ENCODE measurements around the gene LRRC14B. TPM values are rescaled to one million over a fixed set of nuclear protein-coding genes. Genes with fewer than 3 reads are reported as not detected.

The LRRC14B gene
- total and polyA plus RNA-seq, 2 of the 13 experiments (the other 11 are each of a cell fraction or from before 2014, with no cell fraction given), result not detected

DNA sequence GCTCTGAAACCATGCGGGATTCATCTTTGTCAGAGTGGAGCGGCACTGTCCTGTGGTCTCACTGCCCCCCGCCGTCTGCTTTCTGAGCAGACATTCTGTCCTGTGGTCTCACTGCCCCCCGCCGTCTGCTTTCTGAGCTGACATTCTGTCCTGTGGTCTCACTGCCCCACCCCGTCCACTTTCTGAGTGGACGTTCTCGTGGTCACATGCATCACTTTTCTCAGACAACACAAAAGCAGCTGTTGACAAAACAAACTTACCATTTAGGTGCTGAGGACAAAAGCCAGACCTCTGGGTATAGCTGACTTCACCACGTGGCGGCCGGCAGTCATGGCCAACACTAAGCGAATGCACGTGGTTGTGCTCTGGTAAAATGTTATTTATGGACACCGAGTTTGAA, 2.8 kb downstream of the LRRC14B start:
- no peak for FAIRE-seq
- POLR2A ChIA-PET, result no interaction called here
- H3K4me1 ChIP-seq (ENCODE audit: insufficient read depth, low read length), result peaks cover 13% of the 10 kb centered on the region
- H3K9me3 ChIP-seq (ENCODE audit: low read length), result no peaks in the 10 kb centered on the region
- 80% methylated on average over 15 of the region's 15 CpGs for WGBS (ENCODE audit: low lambda C conversion rate)
- no peak overlapping the region for H2AFZ ChIP-seq (ENCODE audit: low read length)
- intact Hi-C loops (cut with micrococcal nuclease; ENCODE audit: unreplicated experiment) (no loop called here), in situ Hi-C loops (cut with HindIII; ENCODE audit: extremely low pct_ligation_motif_present, low pct_unique_long_range_greater_than_20kb) (no loop called here)
- H3K79me2 ChIP-seq (ENCODE audit: insufficient read depth, low read length), result no peaks in the 10 kb centered on the region
- no peak for ATAC-seq
- DNase-seq (ENCODE audit: low spot score), result no peak
- H3K9ac ChIP-seq (ENCODE audit: insufficient read depth, low read depth, low read length), result no peak overlapping the region
- no peak overlapping the region for H3K4me2 ChIP-seq (ENCODE audit: low read depth, low read length)
- H3K36me3 ChIP-seq (replicated peaks in 1 of 2; ENCODE audit: control insufficient read depth in 1 of 2, insufficient read depth in 2 of 2, low read length in 2 of 2), result 0 out of 5 replicates have a peak, but pooled peaks cover 0 to 3% of the 10 kb centered on the region in 2 experiments
- no TSS peak for BruUV-seq (replicated peaks)
- H4K20me1 ChIP-seq (ENCODE audit: insufficient read depth, low read length), result no peaks in the 10 kb centered on the region
- H3K27ac ChIP-seq (ENCODE audit: extremely low read length, insufficient read depth, low read length), result no peak overlapping the region
- H3K27me3 ChIP-seq (ENCODE audit: control insufficient read depth in 1 of 2, insufficient read depth in 2 of 2, low read length in 2 of 2), result no peaks in the 10 kb centered on the region
- no peak for TF ChIP-seq CHCHD3 (CRISPR knock-in tag; IDR thresholded peaks at IDR 0.05)
- TF ChIP-seq RORA (CRISPR knock-in tag; IDR thresholded peaks at IDR 0.05), result no peak
- TF ChIP-seq, protein P1, sequence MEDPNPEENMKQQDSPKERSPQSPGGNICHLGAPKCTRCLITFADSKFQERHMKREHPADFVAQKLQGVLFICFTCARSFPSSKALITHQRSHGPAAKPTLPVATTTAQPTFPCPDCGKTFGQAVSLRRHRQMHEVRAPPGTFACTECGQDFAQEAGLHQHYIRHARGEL (CRISPR knock-in tag; IDR thresholded peaks at IDR 0.05), result no peak
- TF ChIP-seq SMYD3 (CRISPR knock-in tag; IDR thresholded peaks at IDR 0.05), result no peak
- no peak for TF ChIP-seq NFAT5 (CRISPR knock-in tag; IDR thresholded peaks at IDR 0.05)
- TF ChIP-seq, protein P2, sequence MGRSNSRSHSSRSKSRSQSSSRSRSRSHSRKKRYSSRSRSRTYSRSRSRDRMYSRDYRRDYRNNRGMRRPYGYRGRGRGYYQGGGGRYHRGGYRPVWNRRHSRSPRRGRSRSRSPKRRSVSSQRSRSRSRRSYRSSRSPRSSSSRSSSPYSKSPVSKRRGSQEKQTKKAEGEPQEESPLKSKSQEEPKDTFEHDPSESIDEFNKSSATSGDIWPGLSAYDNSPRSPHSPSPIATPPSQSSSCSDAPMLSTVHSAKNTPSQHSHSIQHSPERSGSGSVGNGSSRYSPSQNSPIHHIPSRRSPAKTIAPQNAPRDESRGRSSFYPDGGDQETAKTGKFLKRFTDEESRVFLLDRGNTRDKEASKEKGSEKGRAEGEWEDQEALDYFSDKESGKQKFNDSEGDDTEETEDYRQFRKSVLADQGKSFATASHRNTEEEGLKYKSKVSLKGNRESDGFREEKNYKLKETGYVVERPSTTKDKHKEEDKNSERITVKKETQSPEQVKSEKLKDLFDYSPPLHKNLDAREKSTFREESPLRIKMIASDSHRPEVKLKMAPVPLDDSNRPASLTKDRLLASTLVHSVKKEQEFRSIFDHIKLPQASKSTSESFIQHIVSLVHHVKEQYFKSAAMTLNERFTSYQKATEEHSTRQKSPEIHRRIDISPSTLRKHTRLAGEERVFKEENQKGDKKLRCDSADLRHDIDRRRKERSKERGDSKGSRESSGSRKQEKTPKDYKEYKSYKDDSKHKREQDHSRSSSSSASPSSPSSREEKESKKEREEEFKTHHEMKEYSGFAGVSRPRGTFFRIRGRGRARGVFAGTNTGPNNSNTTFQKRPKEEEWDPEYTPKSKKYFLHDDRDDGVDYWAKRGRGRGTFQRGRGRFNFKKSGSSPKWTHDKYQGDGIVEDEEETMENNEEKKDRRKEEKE (IDR thresholded peaks at IDR 0.05), result no peak
- no peak for TF ChIP-seq ZNF101 (CRISPR knock-in tag; IDR thresholded peaks at IDR 0.05; ENCODE audit: borderline replicate concordance, low read depth)
- no peak for TF ChIP-seq BRF2 (CRISPR knock-in tag; IDR thresholded peaks at IDR 0.05)
- no peak for TF ChIP-seq ZNF276 (CRISPR knock-in tag; IDR thresholded peaks at IDR 0.05; ENCODE audit: low read depth)
- TF ChIP-seq AGO1 (IDR thresholded peaks at IDR 0.05; ENCODE audit: low read depth, low read length, poor library complexity, severe bottlenecking), result no peak
- TF ChIP-seq KAT2B (IDR thresholded peaks at IDR 0.05; ENCODE audit: borderline replicate concordance, low read depth, low read length), result no peak
- H3K4me3 ChIP-seq (replicated peaks in 1 of 3; ENCODE audit: insufficient read depth in 1 of 3, low read depth in 2 of 3, low read length in 3 of 3), result no peak overlapping the region
- CTCF ChIA-PET (ENCODE audit: low intra/inter-chr PET ratio, low total read pairs), result no interaction called here
